Duodenal mucosa (tissue), 2 donors: ENCODE data around the gene C5.

Experiments
- H3K27ac ChIP-seq: one replicate; pipeline ENCODE4 v1.7.0; 2013; ENCODE audit warnings: low read depth, low read length
- H3K27me3 ChIP-seq, 2 donors: one replicate each; pipeline ENCODE4 v1.7.0; 2013; ENCODE audit warnings: low read length in 2 of 2, control low read depth in 1 of 2; ENCODE audit not compliant: insufficient read depth in 2 of 2, control insufficient read depth in 1 of 2
- H3K36me3 ChIP-seq, 2 donors: one replicate each; pipeline ENCODE4 v1.7.0; 2013; ENCODE audit warnings: low read length in 2 of 2, control low read depth in 1 of 2; ENCODE audit not compliant: insufficient read depth in 2 of 2, control insufficient read depth in 1 of 2
- H3K4me1 ChIP-seq, 2 donors: one replicate each; pipeline ENCODE4 v1.7.0; 2013; ENCODE audit warnings: low read length in 2 of 2, control low read depth in 1 of 2; ENCODE audit not compliant: insufficient read depth in 2 of 2, control insufficient read depth in 1 of 2
- H3K4me3 ChIP-seq, 2 donors: one replicate each; pipeline ENCODE4 v1.7.0; 2013; ENCODE audit warnings: low read length in 2 of 2, low read depth in 1 of 2
- H3K9ac ChIP-seq, 2 donors: one replicate each; pipeline ENCODE4 v1.7.0; 2013; ENCODE audit warnings: low read length in 2 of 2, low read depth in 1 of 2
- H3K9me3 ChIP-seq, 2 donors: one replicate each; pipeline ENCODE4 v1.7.0; 2013; ENCODE audit warnings: low read length in 2 of 2, control low read depth in 1 of 2; ENCODE audit not compliant: control insufficient read depth in 1 of 2

C5 gene

GRCh38 chr9:120936764-120937122 lies 113.3 kb downstream of the C5 start:
- H3K36me3 ChIP-seq, result no peaks in the 10 kb centered on the region
- H3K27me3 ChIP-seq, result no peaks in the 10 kb centered on the region
- H3K27ac ChIP-seq, result no peak overlapping the region
- H3K4me1 ChIP-seq, result peaks cover 25 to 32% of the 10 kb centered on the region in 2 donors
- H3K9ac ChIP-seq, result no peak overlapping the region
- no peaks in the 10 kb centered on the region for H3K9me3 ChIP-seq
- H3K4me3 ChIP-seq, result no peak overlapping the region

- Histone ChIP-seq H3K27ac (peak overlapping the region; percentile 58), H3K9ac (peak overlapping the region in 1 of 2 donors; percentile 48), H3K4me3 (peak overlapping the region in 1 of 2 donors; percentile 11), H3K4me1 (peaks cover 25 to 35% of the 10 kb centered on the region in 2 donors), H3K9me3 (no peaks in the 10 kb centered on the region), H3K36me3 (no peaks in the 10 kb centered on the region), H3K27me3 (no peaks in the 10 kb centered on the region)
Observed at GRCh38 chr9:120936011-120936763, 113.9 kb downstream of the C5 start.

GRCh38 chr9:120935383-120935857 lies 114.7 kb downstream of the C5 start:
- H3K4me1 ChIP-seq, result peaks cover 25 to 38% of the 10 kb centered on the region in 2 donors
- no peaks in the 10 kb centered on the region for H3K9me3 ChIP-seq
- H3K27me3 ChIP-seq, result no peaks in the 10 kb centered on the region
- no peak overlapping the region for H3K4me3 ChIP-seq
- peak overlapping the region; percentile 13 to 48 for H3K9ac ChIP-seq
- no peaks in the 10 kb centered on the region for H3K36me3 ChIP-seq
- peak overlapping the region; percentile 2 for H3K27ac ChIP-seq

GRCh38 chr9:120934281-120934680 lies 115.8 kb downstream of the C5 start:
- H3K27me3 ChIP-seq, result no peaks in the 10 kb centered on the region
- peaks cover 30 to 40% of the 10 kb centered on the region in 2 donors for H3K4me1 ChIP-seq
- no peak overlapping the region for H3K27ac ChIP-seq

GRCh38 chr9:120933310-120934055 lies 116.6 kb downstream of the C5 start:
- no peaks in the 10 kb centered on the region for H3K9me3 ChIP-seq
- H3K4me1 ChIP-seq, result peaks cover 30 to 41% of the 10 kb centered on the region in 2 donors
- H3K27me3 ChIP-seq, result no peaks in the 10 kb centered on the region
- no peak overlapping the region for H3K4me3 ChIP-seq
- H3K27ac ChIP-seq, result no peak overlapping the region
- no peaks in the 10 kb centered on the region for H3K36me3 ChIP-seq
- no peak overlapping the region for H3K9ac ChIP-seq

More at GRCh38 chr9:120934281-120934680, 115.8 kb downstream of the C5 start:
- Histone ChIP-seq H3K9me3 (no peaks in the 10 kb centered on the region), H3K4me3 (no peak overlapping the region), H3K36me3 (no peaks in the 10 kb centered on the region), H3K9ac (no peak overlapping the region)

GRCh38 chr9:120932086-120932823 lies 117.8 kb downstream of the C5 start:
- Histone ChIP-seq H3K4me1 (peaks cover 30 to 41% of the 10 kb centered on the region in 2 donors), H3K9ac (peak overlapping the region in 1 of 2 donors; percentile 8), H3K36me3 (no peaks in the 10 kb centered on the region), H3K27ac (peak overlapping the region; percentile 40), H3K27me3 (no peaks in the 10 kb centered on the region), H3K4me3 (no peak overlapping the region), H3K9me3 (no peaks in the 10 kb centered on the region)

GRCh38 chr9:120931231-120932085 lies 118.6 kb downstream of the C5 start:
- H3K4me1 ChIP-seq, result peaks cover 30 to 40% of the 10 kb centered on the region in 2 donors

GRCh38 chr9:120929229-120929791 lies 120.8 kb downstream of the C5 start:
- peak overlapping the region; percentile 70 to 81 for H3K4me3 ChIP-seq
- H3K9ac ChIP-seq, result peak overlapping the region; percentile 69 to 79
- H3K27me3 ChIP-seq, result no peaks in the 10 kb centered on the region
- H3K9me3 ChIP-seq, result no peaks in the 10 kb centered on the region
- no peaks in the 10 kb centered on the region for H3K36me3 ChIP-seq
- peaks cover 10 to 25% of the 10 kb centered on the region in 2 donors for H3K4me1 ChIP-seq
- peak overlapping the region; percentile 67 for H3K27ac ChIP-seq

More at GRCh38 chr9:120931231-120932085, 118.6 kb downstream of the C5 start:
- Histone ChIP-seq H3K4me3 (no peak overlapping the region), H3K27ac (peak overlapping the region; percentile 64), H3K27me3 (no peaks in the 10 kb centered on the region), H3K9me3 (no peaks in the 10 kb centered on the region), H3K9ac (peak overlapping the region in 1 of 2 donors; percentile 8), H3K36me3 (no peaks in the 10 kb centered on the region)
